Superior temporal gyrus (tissue), 1 donor: ENCODE data around the gene UBE3B.
"Not testable (repeated sequence)": the region's sequence is repeated elsewhere in the genome, so short reads cannot be mapped to it uniquely, and the experiment has no call there.

ENCODE experiments used
- DNase-seq: peaks from one replicate; pipeline ENCODE4 v3.0.0-alpha.2; 2016; ENCODE audit errors: extremely low spot score

UBE3B gene

DNA sequence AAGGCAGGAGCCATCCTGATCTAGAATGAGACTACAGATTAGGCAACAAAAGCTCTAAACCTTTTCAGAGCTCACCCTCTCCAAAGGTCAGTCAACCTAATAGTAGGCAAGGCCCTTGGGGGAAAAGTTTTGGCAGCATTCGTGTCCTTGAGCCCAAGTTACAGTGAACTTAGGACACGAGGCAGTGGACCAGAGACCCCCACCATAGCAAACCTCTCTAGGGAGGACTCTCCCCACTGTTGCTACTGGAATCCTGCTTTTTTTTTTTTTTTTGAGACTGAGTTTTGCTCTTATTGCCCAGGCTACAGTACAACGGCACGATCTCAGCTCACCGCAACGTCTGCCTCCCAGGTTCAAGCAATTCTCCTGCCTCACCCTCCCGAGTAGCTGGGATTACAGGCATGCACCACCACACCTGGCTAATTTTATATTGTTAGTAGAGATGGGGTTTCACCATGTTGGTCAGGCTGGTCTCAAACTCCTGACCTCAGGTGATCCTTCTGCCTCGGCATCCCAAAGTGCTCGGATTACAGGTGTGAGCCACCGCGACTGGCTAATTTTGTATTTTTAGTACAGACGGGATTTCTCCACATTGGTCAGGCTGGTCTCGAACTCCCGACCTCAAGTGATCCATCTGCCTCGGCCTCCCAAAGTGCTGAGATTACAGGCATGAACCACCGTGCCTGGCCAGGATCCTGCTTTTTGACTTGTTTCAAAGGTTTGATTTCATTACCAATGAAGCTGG, 3.7 kb upstream of the UBE3B start:
- DNase-seq: not testable (repeated sequence)

- DNase-seq: no peak
Measured at GRCh38 chr12:109475121-109475520, 2.3 kb upstream of the UBE3B start.

DNA sequence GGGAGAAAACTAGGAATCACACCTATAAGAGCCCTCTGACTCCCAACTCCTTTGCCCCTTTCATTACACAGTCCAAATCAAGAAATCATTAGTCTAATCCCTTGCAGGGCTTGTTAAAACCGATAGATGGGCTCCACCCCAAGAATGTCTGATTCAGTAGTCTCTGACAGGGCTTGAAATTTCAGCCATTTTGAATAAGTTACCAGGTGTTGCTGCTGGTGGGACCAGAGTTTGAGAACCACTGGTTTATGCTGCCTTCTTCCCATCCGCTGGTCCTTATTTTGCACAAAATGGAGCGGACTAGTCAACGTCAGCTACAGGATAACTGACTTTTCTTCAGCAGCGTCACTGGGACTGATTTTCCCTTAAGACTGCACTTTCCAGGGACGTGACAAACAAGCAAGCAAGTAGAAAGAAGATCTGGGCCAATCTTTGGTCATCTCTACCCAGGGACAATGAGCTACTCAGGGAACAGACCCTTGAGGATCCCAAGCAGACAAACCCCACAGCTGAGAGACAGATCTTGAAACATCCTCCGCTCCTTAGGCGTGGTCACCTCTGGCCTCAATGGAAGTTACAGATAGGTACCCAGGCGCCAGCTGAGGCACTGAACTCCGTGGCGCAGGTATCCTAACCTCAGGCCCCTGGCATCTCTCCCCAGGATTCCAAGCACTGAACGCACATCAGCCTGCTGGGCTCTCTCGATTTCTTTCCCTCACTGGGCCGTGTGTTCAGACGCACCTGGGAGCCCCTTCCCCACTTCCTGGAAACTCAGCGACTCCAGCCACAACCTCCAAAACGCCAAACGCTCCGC, 1.2 kb upstream of the UBE3B start:
- no peak for DNase-seq

DNA sequence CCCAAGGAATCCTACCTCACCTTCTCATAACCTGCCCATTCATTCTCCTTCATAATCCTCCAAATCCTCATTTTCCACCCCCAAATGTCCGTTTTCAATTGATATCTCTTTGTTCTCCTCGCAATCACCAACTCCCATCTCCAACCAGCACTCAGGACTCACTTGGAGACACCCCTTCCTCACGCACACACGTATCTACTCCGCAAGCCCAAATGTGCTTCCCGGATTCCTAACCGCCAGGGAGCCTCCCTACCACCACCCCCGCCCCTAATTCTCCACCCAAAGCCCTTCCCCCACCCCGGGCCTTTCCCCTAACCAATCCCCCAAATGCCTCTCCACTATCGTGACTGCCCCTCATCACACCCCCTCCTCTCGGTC, 638 bp upstream of the UBE3B start:
- DNase-seq: no peak

DNA sequence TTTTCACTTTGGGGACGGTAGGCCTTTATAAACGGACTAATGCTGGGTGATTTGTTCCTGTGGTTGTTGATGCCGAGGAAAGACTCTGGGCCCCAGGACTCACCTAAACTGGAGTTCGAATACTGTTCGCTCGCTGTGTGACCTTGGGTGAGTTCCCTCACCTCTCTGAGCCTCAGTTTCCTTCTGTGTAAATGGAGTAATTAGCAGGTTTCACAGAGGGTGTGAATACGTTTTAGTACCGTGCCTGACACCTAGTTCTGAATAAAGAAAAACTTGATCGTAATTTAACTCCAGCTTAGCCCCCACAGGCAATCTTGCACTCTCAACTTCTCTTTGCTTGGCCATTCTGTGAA, 505 bp downstream of the UBE3B start:
- DNase-seq: no peak

GRCh38 chr12:109479761-109480160, 2.3 kb downstream of the UBE3B start:
- DNase-seq: no peak

DNA sequence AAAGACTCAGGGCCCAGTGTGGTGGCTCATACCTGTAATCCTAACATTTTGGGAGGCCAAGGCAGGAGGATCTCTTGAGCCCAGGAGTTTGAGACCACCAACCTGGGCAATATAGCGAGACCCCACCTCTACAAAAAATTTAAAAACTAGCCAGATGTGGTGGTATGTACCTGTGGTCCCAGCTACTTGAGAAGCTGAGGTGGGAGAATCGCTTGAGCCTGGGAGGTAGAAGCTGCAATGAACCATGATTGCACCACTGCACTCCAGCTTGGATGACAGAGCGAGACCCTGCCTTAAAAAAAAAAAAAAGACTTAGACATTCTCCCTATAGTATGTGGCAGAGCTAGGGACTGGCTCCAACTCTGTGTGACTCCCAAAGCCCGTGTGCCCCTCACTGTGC, 2.9 kb downstream of the UBE3B start:
- DNase-seq: no peak

DNA sequence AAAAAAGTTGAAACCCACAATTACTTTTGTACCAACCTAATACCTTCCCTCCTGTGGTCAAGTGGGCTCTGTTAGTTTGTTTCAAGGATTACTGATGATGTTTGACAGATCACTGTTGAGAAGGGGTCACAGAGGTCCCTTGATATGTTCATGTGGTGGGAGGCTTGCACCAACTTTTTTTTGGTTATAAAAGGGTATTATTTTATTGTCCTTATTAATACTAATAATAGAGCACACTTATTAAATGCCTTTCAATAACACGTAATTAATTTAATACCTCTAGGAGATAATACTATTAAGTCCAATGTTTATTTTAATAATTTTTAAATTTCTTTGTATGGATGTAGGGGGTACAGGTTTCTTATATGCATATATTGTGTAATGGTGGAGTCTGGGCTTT, 4.4 kb downstream of the UBE3B start:
- no peak for DNase-seq

- no peak for DNase-seq
Measured at GRCh38 chr12:109482491-109482890, 5.1 kb downstream of the UBE3B start.

DNA sequence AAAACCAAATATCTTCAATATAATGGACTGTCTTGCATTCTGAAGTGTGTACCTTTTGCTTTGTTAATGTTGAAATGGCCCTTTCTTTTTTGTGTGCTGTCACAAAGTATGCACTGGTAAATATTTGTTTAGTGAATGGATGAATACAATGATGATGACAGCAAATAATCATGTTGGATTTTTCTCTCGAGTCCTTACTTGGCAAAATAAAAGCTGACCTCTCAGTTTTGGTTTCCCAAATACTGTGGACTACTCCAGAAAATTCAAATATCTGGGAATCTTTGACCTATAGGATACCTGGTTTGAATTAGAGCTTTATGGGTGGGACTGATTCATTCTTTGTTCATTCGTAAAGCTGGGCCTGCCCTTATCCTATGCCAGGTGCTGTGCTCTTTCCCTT, 5.5 kb downstream of the UBE3B start:
- no peak for DNase-seq

DNA sequence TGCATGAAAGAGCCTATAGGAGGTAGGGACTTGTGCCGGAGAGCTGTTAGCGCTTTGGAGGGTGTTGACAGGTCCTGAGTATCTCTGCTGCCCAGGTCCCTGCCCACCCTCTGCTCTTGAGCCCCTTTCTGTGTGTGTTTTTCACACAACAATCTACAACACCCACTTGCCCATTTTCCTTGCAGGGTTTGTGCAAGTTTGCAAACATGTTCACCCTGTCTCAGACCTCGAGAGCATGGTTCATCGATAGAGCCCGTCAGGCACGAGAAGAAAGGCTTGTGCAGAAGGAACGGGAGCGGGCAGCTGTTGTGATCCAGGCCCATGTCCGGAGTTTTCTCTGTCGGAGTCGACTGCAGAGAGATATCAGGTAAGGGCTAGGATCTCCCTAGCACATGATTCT, 5.9 kb downstream of the UBE3B start:
- DNase-seq: no peak

GRCh38 chr12:109485201-109485600, 7.8 kb downstream of the UBE3B start:
- DNase-seq: no peak

- DNase-seq: no peak
Measured at GRCh38 chr12:109487181-109488050, 10.0 kb downstream of the UBE3B start.

DNA sequence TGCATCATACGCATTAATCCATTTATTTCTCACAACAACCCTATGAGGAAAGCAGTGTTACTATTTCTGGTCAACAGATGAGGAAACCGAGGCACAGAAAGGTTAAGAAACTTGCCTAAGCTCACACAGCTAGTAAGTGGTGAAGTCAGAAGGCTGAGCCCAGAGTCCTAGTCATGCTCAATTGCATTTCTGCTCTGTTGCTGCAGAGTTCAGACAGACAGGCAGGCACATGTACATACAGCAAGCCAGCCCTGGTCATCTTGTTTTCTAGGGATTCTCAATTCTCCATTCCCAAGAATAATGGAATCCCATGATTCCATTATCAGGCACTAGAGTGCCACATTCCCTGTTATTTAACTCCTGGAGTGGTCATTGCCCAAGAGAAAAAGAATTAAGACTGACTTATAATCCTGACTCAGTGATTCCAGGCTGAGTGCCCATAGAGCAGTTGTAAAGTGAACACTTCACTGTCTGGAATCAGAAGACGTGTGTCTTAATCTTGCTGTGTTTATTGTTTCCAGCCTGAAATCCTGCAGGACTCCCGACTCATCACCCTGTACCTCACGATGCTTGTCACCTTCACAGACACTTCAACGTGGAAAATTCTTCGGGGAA, 10.7 kb downstream of the UBE3B start:
- DNase-seq: no peak

- DNase-seq: no peak
Measured at GRCh38 chr12:109489016-109489954, 11.9 kb downstream of the UBE3B start.

- no peak for DNase-seq
Measured at GRCh38 chr12:109489955-109490565, 12.6 kb downstream of the UBE3B start.

GRCh38 chr12:109491671-109492070, 14.2 kb downstream of the UBE3B start:
- no peak for DNase-seq

- no peak for DNase-seq
Measured at GRCh38 chr12:109492371-109492770, 14.9 kb downstream of the UBE3B start.

- DNase-seq: no peak
Measured at GRCh38 chr12:109493090-109493489, 15.7 kb downstream of the UBE3B start.

- DNase-seq: no peak
Measured at GRCh38 chr12:109493938-109494337, 16.5 kb downstream of the UBE3B start.
